NCI-H1930 (cell line): ENCODE results near the gene CARD19.

Experiments used
- DNase-seq, 2 experiments: peaks; one replicate each; lab custom pipeline; 2025; lab: John Stamatoyannopoulos, UW

Gene CARD19

DNA sequence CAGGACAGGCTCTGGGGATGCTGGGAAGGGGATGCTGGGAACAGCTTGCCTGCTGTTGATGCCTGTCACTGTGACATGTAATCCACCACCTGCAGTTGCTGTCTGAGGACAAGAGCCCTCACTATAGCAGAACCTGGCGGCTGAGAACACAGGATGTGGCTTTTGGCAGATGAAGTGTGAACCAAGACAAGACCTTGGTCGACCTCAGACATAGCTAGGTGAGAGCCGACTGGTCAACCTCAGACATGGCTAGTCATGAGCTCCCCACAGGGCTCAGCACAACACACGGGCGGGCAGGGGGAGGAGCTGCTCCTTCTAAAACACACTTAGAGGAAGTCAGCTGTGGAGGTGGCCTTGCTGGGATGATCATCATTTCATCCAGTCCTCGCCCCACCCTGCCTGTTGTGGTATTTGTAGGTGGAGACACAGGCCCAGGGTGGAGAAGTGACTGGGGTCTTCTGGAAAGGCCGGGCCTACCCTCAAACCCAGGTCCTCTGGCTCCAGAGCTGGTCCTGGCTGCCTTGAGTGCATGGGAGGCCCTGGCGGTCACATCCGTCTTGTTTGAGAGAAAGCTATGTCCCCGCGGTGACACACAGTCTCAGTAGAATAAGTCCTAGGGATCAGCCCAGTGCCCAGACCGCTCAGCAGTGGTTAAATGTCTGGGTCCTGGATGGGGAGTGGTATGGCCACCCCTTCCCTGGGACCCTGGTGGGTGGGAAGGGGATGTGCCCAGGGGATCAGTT, 31.5 kb upstream of the CARD19 start:
- DNase-seq = no peak

DNA sequence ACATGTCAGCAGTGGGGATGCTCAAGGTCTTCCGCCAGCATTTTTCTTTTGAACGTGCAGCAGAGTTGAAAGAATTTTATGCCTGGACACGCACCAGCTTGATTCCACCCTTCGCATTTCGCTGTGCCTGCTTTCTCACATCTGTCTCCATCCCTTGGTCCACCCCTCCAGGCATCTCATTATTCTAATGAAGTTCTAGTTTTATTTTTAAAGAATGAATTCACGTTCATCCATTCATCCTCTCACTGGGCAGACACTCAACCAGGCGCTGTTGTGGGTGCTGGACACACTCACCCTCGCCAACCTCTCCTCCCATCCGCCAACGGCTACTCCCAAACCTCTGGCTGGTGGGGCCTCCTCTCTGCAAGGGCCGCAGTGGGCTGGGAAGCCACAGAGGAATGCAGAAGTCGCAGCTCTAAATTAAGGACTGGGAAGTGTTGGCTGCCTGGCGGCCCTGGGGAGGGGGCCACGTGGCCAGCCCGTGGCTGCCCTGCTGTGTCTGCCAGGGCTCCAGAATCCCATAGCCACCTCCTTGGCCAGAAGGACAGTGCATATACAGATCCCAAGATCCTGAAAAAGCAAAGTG, 30.8 kb upstream of the CARD19 start:
- no peak for DNase-seq

DNA sequence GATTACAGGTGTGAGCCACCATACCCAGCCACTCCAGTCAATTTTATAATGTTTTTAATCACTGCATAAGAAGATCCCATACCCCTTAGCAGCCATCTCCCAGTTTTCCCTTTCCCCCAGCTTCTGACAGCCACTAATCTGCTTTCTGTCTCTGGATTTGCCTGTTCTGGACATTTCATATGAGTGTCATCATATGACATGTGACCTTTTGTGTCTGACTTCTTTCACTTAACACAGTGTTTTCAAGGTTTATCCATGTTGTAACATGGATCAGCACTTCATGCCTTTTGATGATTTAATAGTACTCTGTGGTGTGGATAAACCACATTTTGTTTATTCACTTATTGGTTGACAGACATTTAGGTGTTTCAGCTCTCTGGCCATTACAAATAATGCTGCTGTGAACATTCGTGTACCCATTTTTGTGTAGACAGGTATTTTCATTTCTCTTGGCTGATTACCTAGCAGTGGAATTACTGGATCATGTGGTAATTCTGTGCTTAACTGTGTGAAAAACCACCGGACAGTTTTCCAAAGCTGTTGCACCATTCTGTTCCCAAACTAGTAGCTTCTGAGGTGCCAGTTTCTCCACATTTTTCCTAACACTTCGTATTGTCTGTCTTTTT, 28.9 kb upstream of the CARD19 start:
- DNase-seq = no peak

DNA sequence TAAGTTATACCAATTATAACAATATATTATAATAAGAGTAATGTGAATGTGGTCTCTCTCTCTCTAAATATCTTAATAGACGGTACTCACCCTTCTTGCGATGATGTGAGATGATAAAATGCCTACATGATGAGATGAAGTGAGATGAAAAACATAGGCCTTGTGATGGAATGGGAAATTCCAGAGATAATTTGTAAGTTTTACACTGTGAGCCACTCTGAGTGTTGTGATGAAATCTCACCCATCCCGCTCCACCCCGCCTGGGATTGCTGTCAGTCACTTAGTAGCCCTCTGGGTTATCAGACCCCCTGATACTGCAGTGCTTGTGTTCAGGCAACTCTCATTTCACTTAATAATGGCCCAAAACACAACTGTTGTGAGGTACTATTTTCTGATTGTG, 27.1 kb upstream of the CARD19 start:
- no peak for DNase-seq

DNA sequence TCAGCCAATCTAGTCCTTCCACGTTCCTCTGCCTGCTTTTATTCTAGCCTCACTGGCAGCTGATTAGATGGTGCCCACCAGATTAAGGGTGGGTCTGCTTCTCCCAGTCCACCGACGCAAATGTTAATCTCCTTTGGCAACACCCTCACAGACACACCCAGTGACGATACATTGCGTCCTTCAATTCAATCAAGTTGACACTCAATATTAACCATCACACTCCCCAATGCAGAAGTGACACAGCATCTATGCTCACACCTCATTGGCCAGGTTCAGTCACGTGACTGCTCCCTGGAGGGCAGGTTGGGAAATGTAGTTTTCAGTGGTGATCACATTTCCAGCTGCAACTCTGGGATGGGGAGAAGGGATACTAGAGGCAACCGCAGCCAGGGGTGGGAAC, 24.6 kb upstream of the CARD19 start:
- peak; percentile 36 to 39 for DNase-seq

DNA sequence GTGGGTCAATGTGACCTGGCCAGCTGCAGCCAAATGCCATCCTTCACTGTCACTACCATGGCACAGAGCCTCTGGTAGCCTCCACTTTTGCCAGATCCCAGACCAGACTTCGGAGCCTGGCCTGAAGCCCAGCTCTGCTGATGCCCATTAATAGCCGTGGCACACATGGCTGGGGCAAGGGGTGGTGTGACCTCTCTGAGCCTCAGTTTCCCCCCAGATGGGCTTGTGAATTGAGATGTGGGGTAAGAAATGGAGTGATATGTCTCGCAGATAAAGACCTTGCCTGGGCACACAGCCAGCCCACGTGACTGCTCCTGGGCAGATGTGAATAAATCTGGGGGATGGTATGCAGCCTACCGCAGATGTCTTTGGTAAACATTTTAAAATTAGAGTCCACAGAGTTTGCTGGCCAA, 23.6 kb upstream of the CARD19 start:
- DNase-seq = no peak

DNA sequence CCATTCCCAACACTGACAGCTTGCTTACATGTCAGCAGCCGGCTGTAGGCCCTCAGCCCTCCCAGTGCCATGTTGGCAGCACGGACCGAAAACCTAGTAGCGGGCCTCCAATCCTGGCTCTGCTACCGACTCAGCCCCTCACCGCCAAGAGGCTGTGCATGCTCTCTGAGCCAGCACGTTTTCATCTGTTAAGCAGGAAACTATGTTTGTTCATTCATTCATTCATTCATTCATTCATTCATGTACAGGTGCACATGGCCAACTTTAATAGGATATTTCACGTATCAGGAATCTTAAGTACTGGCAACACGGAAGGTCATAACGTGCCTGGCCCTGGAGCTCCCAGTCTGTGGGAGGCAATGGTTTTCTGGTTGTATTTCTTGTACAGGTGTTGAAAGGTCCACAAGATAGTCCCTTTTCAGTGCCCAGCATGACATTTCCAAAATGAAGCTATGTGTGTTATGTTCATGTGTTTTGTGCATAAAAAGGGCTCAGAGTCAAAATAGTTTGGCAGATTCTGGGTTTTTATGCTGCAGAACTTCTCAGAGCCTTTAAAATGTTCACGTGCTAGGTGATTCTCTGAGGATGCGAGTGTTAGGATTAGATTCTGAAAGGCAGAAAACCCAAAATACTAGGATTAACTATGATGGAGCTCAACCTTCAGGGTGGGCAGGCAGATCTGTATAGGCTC, 19.8 kb upstream of the CARD19 start:
- no peak for DNase-seq

DNA sequence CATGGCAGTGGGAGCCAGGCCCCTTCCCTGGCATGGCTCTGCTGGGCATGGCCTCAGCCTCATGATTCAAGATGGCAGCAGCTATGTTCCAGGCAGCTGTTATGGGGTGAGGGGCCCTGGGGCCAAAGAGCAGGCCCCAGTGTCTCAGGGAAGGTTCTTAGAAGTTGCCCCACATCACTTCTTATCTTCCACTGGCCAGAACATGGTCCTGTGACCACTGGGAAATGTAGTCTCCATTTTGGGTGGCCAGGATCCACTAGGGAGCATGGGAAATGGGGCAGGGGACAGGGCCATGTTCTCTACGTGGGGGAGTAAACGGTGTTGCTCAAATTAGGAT, 19.3 kb upstream of the CARD19 start:
- no peak for DNase-seq

DNA sequence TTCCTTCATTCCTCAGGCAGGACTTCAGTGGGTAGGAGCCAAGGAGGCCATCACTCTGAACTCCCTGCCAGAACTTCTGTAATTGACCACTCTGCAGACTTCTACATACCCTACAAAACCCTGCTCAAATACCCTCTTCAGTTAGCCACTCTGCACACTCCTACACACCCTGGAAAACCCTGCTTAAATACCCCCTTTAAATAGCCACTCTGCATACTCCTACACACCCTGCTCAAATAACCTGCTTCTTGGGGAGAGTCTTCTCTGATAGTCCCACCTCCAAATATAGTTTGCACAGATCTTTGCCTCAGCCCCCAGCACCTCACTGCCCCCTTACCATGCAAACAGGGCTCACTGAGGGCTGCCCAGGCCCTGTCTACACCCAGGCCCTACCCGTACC, 18.6 kb upstream of the CARD19 start:
- DNase-seq = no peak

DNA sequence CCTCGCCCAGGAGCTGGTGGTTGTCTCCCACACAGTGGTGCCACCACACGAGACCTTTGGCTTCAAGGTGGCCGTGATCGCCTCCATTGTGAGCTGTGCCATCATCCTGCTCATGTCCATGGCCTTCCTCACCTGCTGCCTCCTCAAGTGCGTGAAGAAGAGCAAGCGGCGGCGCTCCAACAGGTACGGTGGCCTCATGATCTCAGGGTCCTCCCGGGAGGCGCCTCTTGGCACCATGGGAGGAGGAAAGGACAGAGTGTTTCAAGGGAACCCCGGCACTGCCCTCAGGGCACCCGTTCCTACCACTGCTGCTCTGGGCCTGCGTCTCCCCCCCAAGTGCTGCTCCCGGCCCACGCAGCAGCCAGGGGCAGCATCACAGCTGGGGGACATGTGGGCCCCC, 18.2 kb upstream of the CARD19 start:
- DNase-seq = no peak

DNA sequence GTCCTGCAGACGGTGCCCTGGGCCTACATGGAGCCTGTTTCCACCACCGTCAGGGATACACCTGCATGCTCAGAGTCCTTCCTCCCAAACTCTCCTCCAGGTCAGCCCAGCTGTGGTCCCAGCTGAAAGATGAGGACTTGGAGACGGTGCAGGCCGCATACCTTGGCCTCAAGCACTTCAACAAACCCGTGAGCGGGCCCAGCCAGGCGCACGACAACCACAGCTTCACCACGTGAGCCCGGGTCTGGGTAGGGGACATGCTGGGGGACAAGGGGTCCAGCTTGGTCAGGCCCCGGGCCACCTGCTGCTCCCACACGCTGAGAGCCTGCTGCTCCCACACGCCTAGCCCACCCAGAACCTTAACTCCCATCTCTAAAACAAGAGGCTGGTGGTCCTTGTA, 16.6 kb upstream of the CARD19 start:
- DNase-seq = no peak

DNA sequence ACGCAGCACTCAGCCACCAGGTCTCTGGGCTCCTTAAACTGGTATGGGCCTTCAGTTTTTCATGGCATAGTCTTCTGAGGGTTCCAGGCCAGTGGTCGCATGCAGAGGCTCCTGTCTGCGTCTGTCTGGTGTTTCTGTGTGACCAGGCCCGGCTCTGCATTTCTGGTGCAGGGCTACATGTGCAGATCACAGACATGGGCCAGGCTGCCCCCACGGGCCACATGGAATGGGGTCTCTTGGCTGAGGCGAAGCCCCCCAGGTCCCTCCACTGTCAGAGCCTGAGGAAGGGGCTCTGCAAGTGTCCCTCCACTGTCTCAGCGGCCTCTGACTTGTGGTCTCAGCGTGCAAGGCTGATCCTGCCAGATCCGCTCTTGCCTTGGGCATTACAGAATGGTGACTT, 15.6 kb upstream of the CARD19 start:
- DNase-seq = no peak

DNA sequence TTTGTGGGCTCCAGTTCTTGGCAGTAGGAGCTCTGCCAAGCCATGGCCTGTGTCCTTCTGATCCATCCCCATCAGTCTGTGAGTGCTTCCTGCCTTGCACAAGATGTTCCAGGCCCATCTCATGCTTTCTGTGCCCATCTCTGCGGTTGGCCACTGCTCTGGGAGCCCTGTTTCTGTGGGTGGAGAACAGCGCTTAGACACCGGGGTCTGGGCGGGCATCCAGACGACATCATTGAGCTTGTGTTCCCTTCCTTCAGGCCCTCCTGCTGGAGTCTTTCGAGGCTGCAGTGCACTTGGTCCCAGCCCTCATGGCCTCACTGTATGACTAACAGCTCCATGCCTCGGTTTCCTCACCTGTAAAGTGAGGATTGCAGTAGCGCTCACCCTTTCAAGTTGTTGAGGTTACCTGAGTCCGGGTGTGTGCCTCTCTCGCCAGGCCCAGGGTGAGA, 14.9 kb upstream of the CARD19 start:
- DNase-seq = no peak

DNA sequence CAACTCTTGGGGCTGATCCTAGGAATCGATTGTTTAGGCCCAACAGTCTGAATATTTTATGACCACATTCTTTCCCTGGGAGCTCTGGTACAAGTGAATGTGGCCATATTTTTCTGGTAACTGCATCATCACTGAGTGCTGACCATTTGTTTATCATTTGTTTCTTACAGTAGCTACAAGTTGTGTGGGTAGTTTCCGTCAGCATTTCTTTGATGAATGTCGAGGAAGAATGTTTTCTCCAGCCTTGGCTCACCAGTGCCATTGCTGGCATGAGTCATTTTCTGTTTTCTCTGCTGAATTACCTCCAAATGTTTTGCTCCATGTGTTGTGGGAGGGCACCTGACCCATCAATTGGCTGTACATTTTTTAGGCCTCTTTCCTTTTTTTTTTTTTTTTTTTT, 14.1 kb upstream of the CARD19 start:
- no peak for DNase-seq

DNA sequence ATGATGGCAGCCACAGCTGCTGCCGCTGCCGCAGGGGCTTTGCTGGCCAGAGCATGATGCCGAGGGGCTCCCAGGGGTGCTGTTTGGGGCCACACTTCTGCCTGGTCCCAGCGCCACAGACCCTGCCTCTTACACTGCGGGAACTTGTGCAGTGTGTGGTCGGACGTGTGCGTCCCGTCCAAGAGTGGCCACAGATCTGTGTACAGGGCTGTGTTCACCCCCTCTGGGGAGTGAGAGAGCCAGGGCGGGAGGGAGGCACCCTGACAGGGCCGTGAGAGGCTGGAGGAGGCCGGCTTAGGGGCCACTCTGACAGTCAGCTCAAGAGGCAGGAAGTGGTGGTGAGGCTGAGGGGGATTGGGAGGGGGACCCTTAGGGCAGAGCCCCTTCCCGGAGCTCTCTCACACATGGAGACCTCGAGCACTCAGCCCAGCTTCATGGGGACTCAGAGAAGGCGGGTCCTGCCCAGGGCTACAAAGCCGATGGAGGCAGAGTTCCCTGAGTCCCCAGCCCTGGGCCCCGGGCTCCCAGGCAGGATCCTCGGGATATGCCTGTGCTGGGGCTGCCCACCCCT, 13.1 kb upstream of the CARD19 start:
- DNase-seq = no peak

DNA sequence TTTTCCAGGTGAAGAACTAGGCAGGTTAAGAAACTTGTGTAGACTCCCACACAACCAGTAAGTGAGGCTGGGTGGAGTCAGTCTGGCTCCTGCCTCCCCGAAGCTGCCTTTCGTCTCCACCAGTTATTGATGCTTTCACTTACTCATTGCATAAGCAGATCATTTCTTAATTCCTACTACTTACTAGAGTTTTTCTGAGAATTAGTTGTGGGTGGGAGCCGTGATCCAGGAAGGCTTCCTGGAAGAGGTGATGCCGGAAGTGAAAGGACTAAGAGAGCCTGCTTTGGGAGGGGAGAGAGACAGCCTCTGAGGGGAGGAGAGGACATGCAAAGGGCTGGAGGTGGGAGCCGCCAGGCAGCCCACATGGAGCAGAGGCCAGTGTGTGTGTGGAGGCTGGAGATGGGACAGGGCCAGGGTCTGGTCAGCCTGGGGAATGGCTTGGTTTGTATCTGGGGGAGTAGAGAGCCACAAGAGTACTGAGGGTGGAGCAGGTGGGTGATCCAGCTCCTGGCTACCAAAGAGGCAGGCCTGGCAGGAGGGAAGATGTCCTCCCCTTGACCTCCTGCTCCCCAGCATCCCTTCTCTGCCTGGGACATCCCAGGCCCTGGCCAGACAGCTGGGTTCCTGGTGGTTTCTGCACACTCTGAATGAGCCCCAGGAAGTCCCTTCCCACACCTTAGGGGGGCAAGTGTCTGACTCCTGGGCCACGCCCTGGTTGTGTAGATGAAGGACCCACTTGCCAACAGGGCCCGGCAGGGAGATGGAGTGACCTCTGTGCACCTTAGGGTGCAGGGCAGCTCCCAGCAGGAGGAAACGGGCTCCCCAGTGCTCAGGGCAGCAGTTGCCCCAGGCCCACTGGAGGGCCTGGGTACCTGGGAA, 12.2 kb upstream of the CARD19 start:
- no peak for DNase-seq

DNA sequence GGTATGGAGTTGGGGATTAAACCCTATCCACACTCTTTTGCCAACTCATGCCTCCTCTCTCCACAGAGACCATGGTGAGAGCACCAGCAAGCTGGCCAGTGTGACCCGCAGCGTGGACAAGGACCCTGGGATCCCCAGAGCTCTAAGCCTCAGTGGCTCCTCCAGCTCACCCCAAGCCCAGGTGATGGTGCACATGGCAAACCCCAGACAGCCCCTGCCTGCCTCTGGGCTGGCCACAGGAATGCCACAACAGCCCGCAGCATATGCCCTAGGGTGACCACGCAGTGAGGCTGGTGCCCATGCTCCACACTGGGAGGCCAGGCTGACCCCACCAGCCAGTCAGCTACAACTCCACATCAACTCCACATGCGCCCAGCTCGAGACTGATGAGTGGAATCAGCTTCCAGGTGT, 11.5 kb upstream of the CARD19 start:
- no peak for DNase-seq

DNA sequence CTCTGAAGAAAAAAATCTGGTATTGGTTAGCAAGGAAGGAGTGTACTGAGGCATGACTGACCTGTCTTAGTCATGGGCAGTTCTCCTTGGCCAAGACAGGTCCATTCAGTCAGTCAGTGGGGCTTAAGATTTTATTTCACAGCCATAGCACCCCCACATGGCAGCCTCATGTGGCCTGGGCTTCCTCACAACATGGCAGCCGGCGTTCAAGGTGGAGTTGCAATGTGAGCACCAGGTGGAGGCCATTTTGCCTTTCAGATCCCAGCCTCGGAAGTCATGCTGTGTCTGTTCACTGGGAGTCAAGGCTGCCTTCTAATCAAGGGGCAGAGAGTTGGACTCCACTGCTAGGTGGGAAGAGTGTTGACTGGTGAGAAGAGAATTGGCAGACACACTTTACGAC, 10.3 kb upstream of the CARD19 start:
- DNase-seq = no peak

DNA sequence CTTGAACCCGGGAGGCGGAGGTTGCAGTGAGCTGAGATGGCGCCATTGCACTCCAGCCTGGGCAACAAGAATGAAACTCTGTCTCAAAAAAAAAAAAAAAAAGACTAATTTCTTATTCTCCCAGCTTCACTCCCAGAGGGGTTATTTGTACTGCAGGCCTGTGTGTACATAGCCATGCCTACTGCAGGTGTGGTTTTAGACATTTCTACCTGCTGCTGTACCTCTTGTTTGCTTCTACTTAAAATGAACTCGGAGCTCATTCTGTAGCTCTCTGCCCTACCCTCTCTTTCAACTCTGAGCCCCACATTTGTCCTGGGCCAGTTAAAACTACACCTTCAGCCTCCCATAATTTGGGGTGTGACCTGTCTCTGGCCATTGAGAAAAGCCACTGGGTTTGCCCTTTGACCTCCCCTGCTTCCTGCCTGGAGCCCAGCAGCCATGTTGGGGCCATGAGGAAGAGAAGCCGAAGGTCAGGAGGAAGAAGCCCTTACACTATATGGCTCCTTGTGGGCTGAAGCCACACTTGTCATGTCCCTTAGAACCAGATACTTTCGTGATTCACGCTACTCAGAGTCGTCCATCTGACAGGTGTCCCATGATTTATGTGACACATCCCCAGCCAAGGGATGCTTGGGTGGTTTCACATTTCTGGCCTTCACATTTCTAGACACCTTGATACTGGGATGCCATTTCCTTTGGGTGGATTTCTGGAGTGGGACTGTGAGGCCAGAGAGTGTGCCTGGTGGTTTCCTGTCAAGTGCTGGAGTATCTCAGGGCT, 9.4 kb upstream of the CARD19 start:
- no peak for DNase-seq

DNA sequence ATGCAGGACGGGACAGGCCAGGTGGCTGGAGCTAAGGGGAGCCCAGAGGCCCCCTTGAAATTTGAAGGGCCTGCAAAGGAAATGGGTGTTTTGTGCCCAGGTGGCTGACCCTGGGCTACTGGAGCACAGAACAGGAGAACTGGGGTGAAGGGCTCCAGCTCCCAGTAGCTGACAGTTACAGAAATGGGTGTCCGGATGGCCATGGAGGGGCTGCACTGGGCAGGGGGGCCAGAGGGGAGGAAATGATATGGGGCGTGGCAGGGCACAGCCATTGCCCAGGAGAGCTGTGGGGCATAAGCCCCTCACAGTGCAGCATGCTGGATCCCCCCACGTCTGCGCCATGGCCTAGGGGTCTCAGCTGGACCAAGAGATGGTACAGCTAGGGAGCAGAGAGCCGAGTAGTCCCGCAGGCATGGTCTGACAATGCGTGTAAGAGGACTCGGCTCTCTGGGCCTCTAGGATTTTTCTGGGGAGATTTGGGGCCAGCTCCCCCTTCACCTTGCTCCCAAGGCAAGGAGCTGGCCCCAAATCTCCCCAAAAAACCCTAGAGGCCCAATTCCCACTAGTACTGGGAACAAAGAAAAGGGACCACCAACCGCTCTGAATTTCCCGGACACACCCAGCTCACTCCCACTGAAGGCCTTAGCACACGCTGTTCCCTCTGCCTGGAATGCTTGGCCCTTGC, 7.9 kb upstream of the CARD19 start:
- DNase-seq = no peak
